NCI-H510A (cell line): Measurements from ENCODE around the gene C4orf51.

Experiments used
- DNase-seq: peaks from one replicate; lab custom pipeline; 2025; lab: John Stamatoyannopoulos, UW

The C4orf51 gene

GRCh38 chr4:145757188-145757587, 77.2 kb downstream of the C4orf51 start:
- DNase-seq = no peak

GRCh38 chr4:145760176-145760575, 80.2 kb downstream of the C4orf51 start:
- no peak for DNase-seq

- DNase-seq = no peak
Observed at GRCh38 chr4:145760961-145761929, 81.3 kb downstream of the C4orf51 start.

- no peak for DNase-seq
Observed at GRCh38 chr4:145762719-145763118, 82.8 kb downstream of the C4orf51 start.

- DNase-seq = no peak
Observed at GRCh38 chr4:145763399-145763798, 83.5 kb downstream of the C4orf51 start.

- DNase-seq = no peak
Observed at GRCh38 chr4:145766273-145766672, 86.3 kb downstream of the C4orf51 start.

- no peak for DNase-seq
Observed at GRCh38 chr4:145769450-145770037, 89.6 kb downstream of the C4orf51 start.

GRCh38 chr4:145770124-145770523, 90.2 kb downstream of the C4orf51 start:
- DNase-seq = no peak

- no peak for DNase-seq
Observed at GRCh38 chr4:145772347-145772746, 92.4 kb downstream of the C4orf51 start.

GRCh38 chr4:145773581-145774234, 93.8 kb downstream of the C4orf51 start:
- DNase-seq = no peak

- no peak for DNase-seq
Observed at GRCh38 chr4:145774473-145774872, 94.5 kb downstream of the C4orf51 start.

GRCh38 chr4:145775406-145775805, 95.5 kb downstream of the C4orf51 start:
- DNase-seq = no peak

GRCh38 chr4:145776208-145776607, 96.3 kb downstream of the C4orf51 start:
- no peak for DNase-seq

- no peak for DNase-seq
Observed at GRCh38 chr4:145779319-145779801, 99.4 kb downstream of the C4orf51 start.

GRCh38 chr4:145781351-145781750, 101.4 kb downstream of the C4orf51 start:
- no peak for DNase-seq
